ENCODE data around the gene RPAP3.

The RPAP3 gene

GRCh38 chr12:47743311-47743860, 37.6 kb upstream of the RPAP3 start:
- no peak for DNase-seq (ENCODE audit: low read depth)
- no peak overlapping the region for H3K4me3 ChIP-seq (ENCODE audit: low read depth, low read length)
- TF ChIP-seq CTCF (IDR thresholded peaks at IDR 0.05; ENCODE audit: control insufficient read depth, extremely low read depth, insufficient read depth): no peak

- DNase-seq (ENCODE audit: low read depth): no peak
- no peak overlapping the region for H3K4me3 ChIP-seq (ENCODE audit: low read depth, low read length)
- TF ChIP-seq CTCF (IDR thresholded peaks at IDR 0.05; ENCODE audit: control insufficient read depth, extremely low read depth, insufficient read depth): peak; percentile 89
These were observed 36.5 kb upstream of the RPAP3 start for GRCh38 chr12:47742253-47742825.

- TF ChIP-seq CTCF (IDR thresholded peaks at IDR 0.05; ENCODE audit: control insufficient read depth, extremely low read depth, insufficient read depth): no peak
- DNase-seq (ENCODE audit: low read depth): no peak
- no peak overlapping the region for H3K4me3 ChIP-seq (ENCODE audit: low read depth, low read length)
These were observed 35.5 kb upstream of the RPAP3 start for GRCh38 chr12:47741340-47741703.

GRCh38 chr12:47740606-47741339, 34.9 kb upstream of the RPAP3 start:
- TF ChIP-seq CTCF (IDR thresholded peaks at IDR 0.05; ENCODE audit: control insufficient read depth, extremely low read depth, insufficient read depth): no peak
- no peak overlapping the region for H3K4me3 ChIP-seq (ENCODE audit: low read depth, low read length)
- no peak for DNase-seq (ENCODE audit: low read depth)

GRCh38 chr12:47739979-47740378, 34.1 kb upstream of the RPAP3 start:
- no peak for TF ChIP-seq CTCF (IDR thresholded peaks at IDR 0.05; ENCODE audit: control insufficient read depth, extremely low read depth, insufficient read depth)
- no peak for DNase-seq (ENCODE audit: low read depth)
- H3K4me3 ChIP-seq (ENCODE audit: low read depth, low read length): no peak overlapping the region

- no peak for DNase-seq (ENCODE audit: low read depth)
- no peak for TF ChIP-seq CTCF (IDR thresholded peaks at IDR 0.05; ENCODE audit: control insufficient read depth, extremely low read depth, insufficient read depth)
- H3K4me3 ChIP-seq (ENCODE audit: low read depth, low read length): no peak overlapping the region
These were observed 33.5 kb upstream of the RPAP3 start for GRCh38 chr12:47739297-47739696.

Data from LNCaP clone FGC (cell line).